ENCODE measurements around the gene FAM135A.

The FAM135A gene

DNA sequence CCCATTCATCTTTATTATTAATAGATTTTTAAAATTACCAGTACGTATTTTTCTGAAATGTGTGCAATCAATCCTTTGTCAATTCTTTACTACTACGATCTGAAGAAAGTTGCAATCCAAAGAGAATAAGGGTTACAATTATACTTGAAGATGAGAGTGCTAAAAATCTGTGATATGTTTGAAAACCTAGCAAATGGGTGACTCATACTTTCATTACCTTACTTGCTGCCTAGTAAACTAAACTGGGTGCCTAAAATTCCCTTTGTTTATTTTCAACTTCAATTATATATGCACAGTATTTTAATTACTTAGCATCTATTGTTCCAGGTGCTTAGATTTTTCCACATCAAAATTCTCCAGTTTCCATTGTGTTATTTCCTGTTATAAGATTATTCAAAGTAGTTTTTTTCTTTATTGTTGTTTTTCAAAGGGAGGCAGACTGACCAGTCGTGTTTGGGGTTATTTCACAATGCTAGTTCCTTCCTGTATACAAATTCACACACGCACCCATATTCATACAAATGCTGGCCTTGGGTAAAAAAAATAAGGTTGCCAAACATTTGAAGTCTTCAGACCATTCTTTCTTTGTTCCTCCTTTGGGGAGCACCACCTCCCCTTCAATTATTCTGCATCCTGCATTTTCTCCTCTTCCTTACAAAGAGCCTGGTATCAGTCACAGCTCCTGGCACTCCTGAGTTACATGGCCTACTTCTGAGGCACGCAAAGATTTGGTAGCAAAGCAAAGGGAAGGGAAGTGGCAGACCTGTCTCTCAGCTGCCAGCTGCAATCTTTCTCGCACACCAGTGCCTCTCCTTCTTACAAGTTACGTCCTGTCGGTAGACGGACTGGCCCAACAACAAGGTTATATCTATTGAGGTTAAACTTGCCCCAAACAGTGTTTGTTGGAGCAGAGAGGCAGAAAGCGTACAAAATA, 16.2 kb upstream of the FAM135A start:
- H3K4me1 ChIP-seq (ENCODE audit: control insufficient read depth, insufficient read depth, low read length, poor library complexity, severe bottlenecking): peaks cover 15% of the 10 kb centered on the region
- H3K36me3 ChIP-seq (ENCODE audit: control insufficient read depth, insufficient read depth, low read length): no peaks in the 10 kb centered on the region
- no peak overlapping the region for H3K27ac ChIP-seq (ENCODE audit: low read depth, low read length, severe bottlenecking)
- no peaks in the 10 kb centered on the region for H3K9me3 ChIP-seq (ENCODE audit: control insufficient read depth, low read length)
- WGBS, 2 experiments (ENCODE audit: insufficient coverage in 2 of 2): 52 to 86% methylated on average over 2 of the region's 10 CpGs
- no peak overlapping the region for H3K4me3 ChIP-seq (ENCODE audit: extremely low read depth, insufficient read depth, low read length, poor library complexity, severe bottlenecking)

DNA sequence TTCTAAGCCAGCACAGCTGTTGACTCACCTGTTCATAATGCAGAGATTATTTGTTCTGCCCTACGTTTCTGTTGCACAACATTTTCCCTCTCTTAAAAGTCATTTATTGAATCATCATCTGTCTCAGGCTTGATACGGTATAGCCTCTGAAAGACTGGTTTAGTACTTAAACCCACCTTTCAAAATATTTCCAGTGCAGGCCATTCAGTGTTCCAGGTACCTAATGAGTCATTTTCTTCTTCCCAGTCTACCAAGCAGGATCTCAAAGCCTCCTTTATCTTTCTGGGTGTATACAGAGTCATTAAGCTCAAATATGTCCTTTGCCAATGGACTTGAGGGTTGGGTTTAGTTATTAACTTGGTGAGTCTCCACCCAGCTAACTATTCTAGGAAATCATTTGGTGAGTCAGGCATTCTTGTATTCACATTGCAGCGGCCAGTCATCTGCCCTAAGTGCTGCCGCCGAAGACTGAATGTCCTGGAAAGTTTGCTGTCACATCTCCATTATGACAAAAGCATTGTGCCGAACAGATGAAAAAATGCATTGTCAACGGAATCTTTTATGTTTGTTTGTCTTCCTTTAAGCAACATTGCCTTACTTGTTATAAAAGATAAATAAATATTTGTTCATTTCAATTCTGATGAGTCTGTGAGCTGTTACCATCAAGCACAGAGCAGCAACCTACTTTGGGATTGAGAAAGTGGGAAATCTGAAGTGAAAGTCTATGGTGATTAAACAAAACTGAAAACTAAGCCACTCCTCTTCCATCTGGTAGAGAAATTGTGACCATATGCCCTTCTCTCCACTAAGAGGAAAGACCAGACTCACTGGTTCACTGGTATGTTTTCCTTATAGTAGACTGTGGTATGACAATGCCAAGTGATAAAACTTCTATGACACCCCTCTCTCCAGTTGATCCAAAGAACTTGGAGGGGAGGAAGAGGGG, 14.3 kb upstream of the FAM135A start:
- H3K36me3 ChIP-seq (ENCODE audit: control insufficient read depth, insufficient read depth, low read length): no peaks in the 10 kb centered on the region
- H3K9me3 ChIP-seq (ENCODE audit: control insufficient read depth, low read length): no peaks in the 10 kb centered on the region
- 88 to 92% methylated on average over 5 to 7 of the region's 7 CpGs for WGBS, 2 experiments (ENCODE audit: insufficient coverage in 2 of 2)
- no peak overlapping the region for H3K4me3 ChIP-seq (ENCODE audit: extremely low read depth, insufficient read depth, low read length, poor library complexity, severe bottlenecking)
- peaks cover 15% of the 10 kb centered on the region for H3K4me1 ChIP-seq (ENCODE audit: control insufficient read depth, insufficient read depth, low read length, poor library complexity, severe bottlenecking)
- H3K27ac ChIP-seq (ENCODE audit: low read depth, low read length, severe bottlenecking): no peak overlapping the region

GRCh38 chr6:70404658-70405057, 8.7 kb upstream of the FAM135A start:
- H3K4me3 ChIP-seq (ENCODE audit: extremely low read depth, insufficient read depth, low read length, poor library complexity, severe bottlenecking): no peak overlapping the region
- no peaks in the 10 kb centered on the region for H3K36me3 ChIP-seq (ENCODE audit: control insufficient read depth, insufficient read depth, low read length)
- no peak overlapping the region for H3K27ac ChIP-seq (ENCODE audit: low read depth, low read length, severe bottlenecking)
- 100% methylated on average over 1 of the region's 1 CpG; no CpG with 5 or more reads in 1 of the 2 experiments for WGBS, 2 experiments (ENCODE audit: insufficient coverage in 2 of 2)
- H3K9me3 ChIP-seq (ENCODE audit: control insufficient read depth, low read length): no peaks in the 10 kb centered on the region
- H3K4me1 ChIP-seq (ENCODE audit: control insufficient read depth, insufficient read depth, low read length, poor library complexity, severe bottlenecking): no peaks in the 10 kb centered on the region

- no peaks in the 10 kb centered on the region for H3K36me3 ChIP-seq (ENCODE audit: control insufficient read depth, insufficient read depth, low read length)
- H3K27ac ChIP-seq (ENCODE audit: low read depth, low read length, severe bottlenecking): no peak overlapping the region
- 75 to 100% methylated on average over 1 of the region's 2 CpGs for WGBS, 2 experiments (ENCODE audit: insufficient coverage in 2 of 2)
- no peak overlapping the region for H3K4me3 ChIP-seq (ENCODE audit: extremely low read depth, insufficient read depth, low read length, poor library complexity, severe bottlenecking)
- H3K4me1 ChIP-seq (ENCODE audit: control insufficient read depth, insufficient read depth, low read length, poor library complexity, severe bottlenecking): no peaks in the 10 kb centered on the region
- no peaks in the 10 kb centered on the region for H3K9me3 ChIP-seq (ENCODE audit: control insufficient read depth, low read length)
Measured at GRCh38 chr6:70409216-70409615, 4.1 kb upstream of the FAM135A start.

- Histone ChIP-seq H3K9me3 (ENCODE audit: control insufficient read depth, low read length) (no peaks in the 10 kb centered on the region), H3K4me1 (ENCODE audit: control insufficient read depth, insufficient read depth, low read length, poor library complexity, severe bottlenecking) (no peaks in the 10 kb centered on the region), H3K27ac (ENCODE audit: low read depth, low read length, severe bottlenecking) (no peak overlapping the region), H3K4me3 (ENCODE audit: extremely low read depth, insufficient read depth, low read length, poor library complexity, severe bottlenecking) (no peak overlapping the region), H3K36me3 (ENCODE audit: control insufficient read depth, insufficient read depth, low read length) (no peaks in the 10 kb centered on the region)
- WGBS, 2 experiments (ENCODE audit: insufficient coverage in 2 of 2): 90 to 94% methylated on average over 4 to 6 of the region's 7 CpGs
Measured at GRCh38 chr6:70411542-70412251, 1.6 kb upstream of the FAM135A start.

DNA sequence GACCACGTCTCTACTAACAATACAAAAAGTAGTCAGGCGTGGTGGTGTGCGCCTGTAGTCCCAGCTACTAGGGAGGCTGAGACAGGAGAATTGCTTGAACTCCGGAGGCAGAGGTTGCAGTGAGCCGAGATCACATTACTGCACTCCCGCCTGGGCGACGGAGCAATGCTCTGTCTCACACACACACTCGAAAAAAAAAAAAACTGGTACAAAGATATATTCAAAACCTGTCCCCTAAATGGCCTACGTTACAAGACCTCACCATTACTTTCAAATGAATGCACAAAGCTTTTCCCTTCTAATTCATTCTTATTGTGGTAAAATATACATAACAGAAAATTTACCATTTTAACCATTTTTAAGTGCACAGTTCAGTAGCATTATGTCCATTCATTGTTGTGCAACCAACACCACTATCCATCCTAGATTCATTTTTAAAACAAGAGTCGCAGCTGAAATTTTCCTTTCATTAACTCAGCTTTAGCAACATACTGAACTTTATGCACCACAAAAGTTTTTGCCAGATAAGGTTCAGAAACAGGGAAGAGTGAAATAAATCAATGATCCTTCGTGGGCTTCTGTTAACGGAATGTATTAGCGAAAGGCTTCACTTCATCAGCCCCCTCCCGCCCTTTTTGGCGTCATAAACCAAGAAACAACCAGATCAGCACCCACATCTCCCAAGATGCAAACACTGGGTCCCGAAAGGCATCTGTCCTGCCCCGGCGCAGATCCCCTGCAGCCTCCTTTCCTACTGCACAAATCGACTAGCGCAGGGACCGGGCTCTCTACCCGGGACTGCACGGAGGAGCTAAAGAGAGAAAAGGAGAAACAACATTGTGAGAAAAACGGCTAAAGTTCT, 825 bp upstream of the FAM135A start:
- H3K4me1 ChIP-seq (ENCODE audit: control insufficient read depth, insufficient read depth, low read length, poor library complexity, severe bottlenecking): no peaks in the 10 kb centered on the region
- WGBS, 2 experiments (ENCODE audit: insufficient coverage in 2 of 2): 69 to 72% methylated on average over 13 to 14 of the region's 25 CpGs
- H3K9me3 ChIP-seq (ENCODE audit: control insufficient read depth, low read length): no peaks in the 10 kb centered on the region
- H3K4me3 ChIP-seq (ENCODE audit: extremely low read depth, insufficient read depth, low read length, poor library complexity, severe bottlenecking): peak overlapping the region; percentile 74
- peaks cover 5% of the 10 kb centered on the region for H3K36me3 ChIP-seq (ENCODE audit: control insufficient read depth, insufficient read depth, low read length)
- H3K27ac ChIP-seq (ENCODE audit: low read depth, low read length, severe bottlenecking): peak overlapping the region; percentile 75

- peaks cover 19% of the 10 kb centered on the region for H3K36me3 ChIP-seq (ENCODE audit: control insufficient read depth, insufficient read depth, low read length)
- H3K27ac ChIP-seq (ENCODE audit: low read depth, low read length, severe bottlenecking): peak overlapping the region; percentile 31
- H3K4me1 ChIP-seq (ENCODE audit: control insufficient read depth, insufficient read depth, low read length, poor library complexity, severe bottlenecking): no peaks in the 10 kb centered on the region
- peak overlapping the region; percentile 74 for H3K4me3 ChIP-seq (ENCODE audit: extremely low read depth, insufficient read depth, low read length, poor library complexity, severe bottlenecking)
- no peaks in the 10 kb centered on the region for H3K9me3 ChIP-seq (ENCODE audit: control insufficient read depth, low read length)
- WGBS, 2 experiments (ENCODE audit: insufficient coverage in 2 of 2): 0% methylated on average over 20 of the region's 20 CpGs
Measured at GRCh38 chr6:70413992-70414494, 735 bp downstream of the FAM135A start.

- H3K27ac ChIP-seq (ENCODE audit: low read depth, low read length, severe bottlenecking): no peak overlapping the region
- WGBS, 2 experiments (ENCODE audit: insufficient coverage in 2 of 2): no CpG with 5 or more reads among the region's 2 CpGs
- H3K4me3 ChIP-seq (ENCODE audit: extremely low read depth, insufficient read depth, low read length, poor library complexity, severe bottlenecking): peak overlapping the region; percentile 74
- H3K4me1 ChIP-seq (ENCODE audit: control insufficient read depth, insufficient read depth, low read length, poor library complexity, severe bottlenecking): no peaks in the 10 kb centered on the region
- no peaks in the 10 kb centered on the region for H3K9me3 ChIP-seq (ENCODE audit: control insufficient read depth, low read length)
- H3K36me3 ChIP-seq (ENCODE audit: control insufficient read depth, insufficient read depth, low read length): peaks cover 19% of the 10 kb centered on the region
Measured at GRCh38 chr6:70414813-70415212, 1.5 kb downstream of the FAM135A start.

DNA sequence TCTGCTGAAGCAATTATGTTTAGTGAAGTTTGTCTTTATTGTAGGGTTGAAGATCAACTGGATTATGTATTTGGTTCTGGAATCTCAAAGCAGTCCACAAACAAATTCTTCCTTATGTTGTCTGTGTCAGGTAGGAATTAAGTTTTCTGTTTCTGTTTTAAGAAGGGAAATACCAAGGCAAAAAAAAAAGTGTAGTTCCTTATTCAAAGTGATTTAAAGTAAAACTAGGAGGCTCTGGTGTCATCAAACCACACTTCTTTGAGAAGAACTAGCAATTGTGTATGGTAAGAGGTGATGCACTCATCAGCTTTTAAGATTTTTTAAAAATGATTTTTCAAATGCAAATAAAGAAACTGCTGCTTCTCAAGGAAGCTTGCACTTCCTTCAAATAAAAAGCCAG, 1.9 kb downstream of the FAM135A start:
- Histone ChIP-seq H3K36me3 (ENCODE audit: control insufficient read depth, insufficient read depth, low read length) (peaks cover 19% of the 10 kb centered on the region), H3K9me3 (ENCODE audit: control insufficient read depth, low read length) (no peaks in the 10 kb centered on the region), H3K4me1 (ENCODE audit: control insufficient read depth, insufficient read depth, low read length, poor library complexity, severe bottlenecking) (no peaks in the 10 kb centered on the region), H3K27ac (ENCODE audit: low read depth, low read length, severe bottlenecking) (no peak overlapping the region), H3K4me3 (ENCODE audit: extremely low read depth, insufficient read depth, low read length, poor library complexity, severe bottlenecking) (no peak overlapping the region)
